ENCODE data around the gene ACTBL2.

DNA sequence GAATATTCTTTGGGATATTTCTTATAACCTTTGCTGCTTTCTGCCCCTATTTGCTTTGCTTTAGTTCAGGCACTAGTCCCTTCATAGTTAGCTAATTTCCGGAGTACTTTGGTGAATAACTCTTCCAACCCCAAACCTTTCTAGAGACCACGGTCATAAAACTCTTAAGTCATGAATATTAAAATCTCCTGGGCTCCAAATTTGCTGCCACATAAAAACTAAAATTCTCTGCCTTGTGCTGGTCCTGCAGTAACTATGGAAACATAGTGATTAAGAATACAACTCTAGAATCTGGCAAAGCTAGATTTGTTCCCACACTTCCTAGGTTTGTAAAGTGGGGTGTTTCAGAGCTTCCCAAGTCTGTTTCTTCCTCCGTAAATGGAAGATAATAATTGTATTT is 10.0 kb upstream of the ACTBL2 start:
- no peak for TF ChIP-seq EZH2 (IDR thresholded peaks at IDR 0.05; ENCODE audit: low read length, unreplicated experiment)
- TF ChIP-seq, protein P1, sequence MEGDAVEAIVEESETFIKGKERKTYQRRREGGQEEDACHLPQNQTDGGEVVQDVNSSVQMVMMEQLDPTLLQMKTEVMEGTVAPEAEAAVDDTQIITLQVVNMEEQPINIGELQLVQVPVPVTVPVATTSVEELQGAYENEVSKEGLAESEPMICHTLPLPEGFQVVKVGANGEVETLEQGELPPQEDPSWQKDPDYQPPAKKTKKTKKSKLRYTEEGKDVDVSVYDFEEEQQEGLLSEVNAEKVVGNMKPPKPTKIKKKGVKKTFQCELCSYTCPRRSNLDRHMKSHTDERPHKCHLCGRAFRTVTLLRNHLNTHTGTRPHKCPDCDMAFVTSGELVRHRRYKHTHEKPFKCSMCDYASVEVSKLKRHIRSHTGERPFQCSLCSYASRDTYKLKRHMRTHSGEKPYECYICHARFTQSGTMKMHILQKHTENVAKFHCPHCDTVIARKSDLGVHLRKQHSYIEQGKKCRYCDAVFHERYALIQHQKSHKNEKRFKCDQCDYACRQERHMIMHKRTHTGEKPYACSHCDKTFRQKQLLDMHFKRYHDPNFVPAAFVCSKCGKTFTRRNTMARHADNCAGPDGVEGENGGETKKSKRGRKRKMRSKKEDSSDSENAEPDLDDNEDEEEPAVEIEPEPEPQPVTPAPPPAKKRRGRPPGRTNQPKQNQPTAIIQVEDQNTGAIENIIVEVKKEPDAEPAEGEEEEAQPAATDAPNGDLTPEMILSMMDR (conservative IDR thresholded peaks at IDR 0.05; ENCODE audit: low read depth, low read length): no peak

Measured in PC-3 (cell line).